Activated naive CD8-positive, alpha-beta T cell treated with anti-CD3 and anti-CD28 coated beads, Interleukin-2, amount 10 ng/mL, durations not matched to agents 7 days and 5 days (primary cell): ENCODE results near the gene EPHB2. TPM values are rescaled to one million over a fixed set of nuclear protein-coding genes. Genes with fewer than 3 reads are reported as not detected.

Experiments used
- ATAC-seq: fragments of 150-1000 bp; cut with Tn5 transposase; one replicate; pipeline ENCODE4 v1.10.0; 2021; ENCODE audit warnings: low read depth, moderate library complexity
- POLR2A ChIA-PET: fragments of 350-600 bp; sonication (Branson Sonifier 250); formaldehyde crosslinking; loops from one replicate; lab custom pipeline; 2021; ENCODE audit warnings: antibody characterized with exemption; lab: Charles Lee
- DNase-seq: peaks from one replicate; pipeline ENCODE4 v3.0.0; 2021
- H3K27ac Mint-ChIP-seq: one replicate; pipeline ENCODE4 v1.8.0; 2022; ENCODE audit warnings: mild to moderate bottlenecking, mixed read lengths
- H3K27me3 Mint-ChIP-seq: one replicate; pipeline ENCODE4 v1.8.0; 2022; ENCODE audit warnings: mild to moderate bottlenecking, moderate library complexity, mixed read lengths
- H3K36me3 Mint-ChIP-seq: one replicate; pipeline ENCODE4 v1.8.0; 2021; ENCODE audit warnings: mild to moderate bottlenecking, mixed read lengths
- H3K4me1 Mint-ChIP-seq: one replicate; pipeline ENCODE4 v1.8.0; 2021; ENCODE audit warnings: mixed read lengths
- H3K4me3 Mint-ChIP-seq: one replicate; pipeline ENCODE4 v1.8.0; 2022; ENCODE audit warnings: mild to moderate bottlenecking, moderate library complexity, mixed read lengths
- H3K9me3 Mint-ChIP-seq: one replicate; pipeline ENCODE4 v1.8.0; 2021; ENCODE audit warnings: mixed read lengths
- microRNA-seq: library from miRNA; unstranded; fragments of <30 nt; microRNA quantifications from one replicate; pipeline ENCODE4 v1.2.0, GENCODE V29; 2022
- total RNA-seq, 2 experiments: library from RNA; stranded (reverse); gene quantifications; one replicate each; pipeline ENCODE4 v1.2.3, GENCODE V29; 2021

Gene EPHB2
- total RNA-seq, 2 experiments from 2014 or later = 0.25 to 0.26 TPM

- Mint-ChIP-seq H3K9me3 (peaks cover 4% of the 10 kb centered on the region), H3K27me3 (peaks cover 11% of the 10 kb centered on the region), H3K4me1 (no peaks in the 10 kb centered on the region), H3K36me3 (no peaks in the 10 kb centered on the region), H3K27ac (no peak overlapping the region), H3K4me3 (no peak overlapping the region)
- POLR2A ChIA-PET = no interaction called here
- ATAC-seq (no peak), DNase-seq (no peak)
Measured at GRCh38 chr1:22963044-22963677, 252.5 kb downstream of the EPHB2 start.

- peaks cover 37% of the 10 kb centered on the region for H3K27me3 Mint-ChIP-seq
- ATAC-seq = no peak
- no peaks in the 10 kb centered on the region for H3K36me3 Mint-ChIP-seq
Measured at GRCh38 chr1:22966309-22966708, 255.7 kb downstream of the EPHB2 start.

GRCh38 chr1:22967833-22968232 lies 257.2 kb downstream of the EPHB2 start:
- DNase-seq (no peak), ATAC-seq (no peak)
- POLR2A ChIA-PET = no interaction called here
- Mint-ChIP-seq H3K4me1 (no peaks in the 10 kb centered on the region), H3K36me3 (no peaks in the 10 kb centered on the region), H3K27ac (no peak overlapping the region), H3K27me3 (peaks cover 37% of the 10 kb centered on the region), H3K9me3 (peaks cover 4% of the 10 kb centered on the region), H3K4me3 (no peak overlapping the region)

More at GRCh38 chr1:22966309-22966708, 255.7 kb downstream of the EPHB2 start:
- Mint-ChIP-seq H3K4me3 (no peak overlapping the region), H3K27ac (no peak overlapping the region), H3K4me1 (no peaks in the 10 kb centered on the region), H3K9me3 (peaks cover 4% of the 10 kb centered on the region)
- POLR2A ChIA-PET = no interaction called here
- no peak for DNase-seq

GRCh38 chr1:22969304-22969709 lies 258.7 kb downstream of the EPHB2 start:
- H3K36me3 Mint-ChIP-seq = no peaks in the 10 kb centered on the region
- POLR2A ChIA-PET = no interaction called here
- H3K4me3 Mint-ChIP-seq = no peak overlapping the region
- no peak overlapping the region for H3K27ac Mint-ChIP-seq
- ATAC-seq = no peak
- H3K9me3 Mint-ChIP-seq = peaks cover 4% of the 10 kb centered on the region
- no peaks in the 10 kb centered on the region for H3K4me1 Mint-ChIP-seq
- H3K27me3 Mint-ChIP-seq = peaks cover 37% of the 10 kb centered on the region
- DNase-seq = no peak

- no peaks in the 10 kb centered on the region for H3K4me1 Mint-ChIP-seq
- H3K4me3 Mint-ChIP-seq = no peak overlapping the region
- DNase-seq (no peak), ATAC-seq (no peak)
- POLR2A ChIA-PET = no interaction called here
- H3K27me3 Mint-ChIP-seq = peaks cover 37% of the 10 kb centered on the region
- no peak overlapping the region for H3K27ac Mint-ChIP-seq
- H3K36me3 Mint-ChIP-seq = no peaks in the 10 kb centered on the region
- peaks cover 4% of the 10 kb centered on the region for H3K9me3 Mint-ChIP-seq
Measured at GRCh38 chr1:22970096-22970495, 259.5 kb downstream of the EPHB2 start.

Small RNA genes lying within 50 kb of the gene (microRNA-seq; reads per million reads assigned to microRNA genes)
- gene MIR4253 = not detected
- gene MIR4684 = not detected

Other genes starting within 250 kb of the EPHB2 start
- not detected for gene EPHA8, start 147.3 kb upstream of the EPHB2 start, total RNA-seq
- gene C1QA, start 74.2 kb upstream of the EPHB2 start, total RNA-seq = under 1 TPM; 0.61 to 0.88 TPM
- 1 to 10 TPM; 1.3 to 1.7 TPM for gene C1QC, start 67.2 kb upstream of the EPHB2 start, total RNA-seq
- gene C1QB, start 57.6 kb upstream of the EPHB2 start, total RNA-seq = under 1 TPM; 0.50 to 0.79 TPM